IMR-90 (cell line): ENCODE data around the gene SORL1. TPM values are rescaled to one million over a fixed set of nuclear protein-coding genes. Genes with fewer than 3 reads are reported as not detected.

ENCODE experiments used
- ATAC-seq: fragments of 200-7000 bp; cut with Tn5 transposase; 2 replicates; pipeline ENCODE4 v1.9.1; 2020; ENCODE audit warnings: low read depth, mild to moderate bottlenecking, moderate library complexity
- BruUV-seq: library from RNA; stranded (reverse); fragments of 400-500 nt; replicated peaks from 2 replicates; lab custom pipeline; 2021; lab: Mats Ljungman, UMichigan
- CTCF ChIA-PET: fragments of 300-600 bp; formaldehyde crosslinking; extraction: SDS; loops from one replicate; lab custom pipeline; 2021; ENCODE audit warnings: antibody characterized with exemption; lab: Yijun Ruan, JAX
- POLR2A ChIA-PET: fragments of 300-600 bp; sonication (Branson Sonifier 250); formaldehyde crosslinking; loops from one replicate; lab custom pipeline; 2022; ENCODE audit warnings: antibody characterized with exemption; ENCODE audit not compliant: unreplicated experiment; lab: Charles Lee
- DNase-seq: peaks from one replicate; pipeline ENCODE4 v3.0.0; 2013
- H2AFZ ChIP-seq: replicated peaks from 2 replicates; pipeline ENCODE3; 2013; ENCODE audit warnings: low read length, mild to moderate bottlenecking; ENCODE audit not compliant: poor library complexity
- H2AK5ac ChIP-seq: 2 replicates; pipeline ENCODE4 v1.6.1; 2013; ENCODE audit warnings: low read depth, low read length, inconsistent platforms
- H2AK9ac ChIP-seq: replicated peaks from 2 replicates; pipeline ENCODE3; 2013; ENCODE audit warnings: mild to moderate bottlenecking, low read depth, low read length, moderate library complexity; ENCODE audit not compliant: poor library complexity
- H2BK120ac ChIP-seq: 2 replicates; pipeline ENCODE4 v1.6.1; 2013; ENCODE audit warnings: low read depth, low read length, inconsistent platforms
- H2BK15ac ChIP-seq: 3 replicates; pipeline ENCODE4 v1.6.1; 2013; ENCODE audit warnings: low read depth, low read length, inconsistent platforms
- H2BK20ac ChIP-seq: 2 replicates; pipeline ENCODE4 v1.6.1; 2013; ENCODE audit warnings: low read depth, mild to moderate bottlenecking, inconsistent platforms, low read length, moderate library complexity
- H2BK5ac ChIP-seq: 2 replicates; pipeline ENCODE4 v1.6.1; 2013; ENCODE audit warnings: mild to moderate bottlenecking, low read depth, low read length, inconsistent platforms; ENCODE audit not compliant: poor library complexity, severe bottlenecking
- H3K14ac ChIP-seq: replicated peaks from 2 replicates; pipeline ENCODE4 v1.6.1; 2013; ENCODE audit warnings: low read depth, low read length, inconsistent platforms
- H3K18ac ChIP-seq: 2 replicates; pipeline ENCODE4 v1.6.1; 2013; ENCODE audit warnings: low read depth, low read length, control low read depth
- H3K23ac ChIP-seq: 2 replicates; pipeline ENCODE4 v1.6.1; 2013; ENCODE audit warnings: low read depth, low read length, inconsistent platforms
- H3K27ac ChIP-seq: 2 replicates; pipeline ENCODE4 v1.5.1; 2013; ENCODE audit warnings: mild to moderate bottlenecking, control low read depth, low read length; ENCODE audit not compliant: insufficient read depth
- H3K27me3 ChIP-seq: 2 replicates; pipeline ENCODE4 v1.6.1; 2013; ENCODE audit warnings: low read length; ENCODE audit not compliant: control insufficient read depth, insufficient read depth
- H3K36me3 ChIP-seq: 2 replicates; pipeline ENCODE4 v1.6.1; 2013; ENCODE audit warnings: low read length, mixed read lengths; ENCODE audit not compliant: control insufficient read depth, insufficient read depth
- H3K4ac ChIP-seq: 2 replicates; pipeline ENCODE4 v1.6.1; 2013; ENCODE audit warnings: low read depth, low read length, inconsistent platforms
- H3K4me1 ChIP-seq: 2 replicates; pipeline ENCODE4 v1.6.1; 2013; ENCODE audit warnings: low read length, mixed read lengths; ENCODE audit not compliant: control insufficient read depth, insufficient read depth
- H3K4me2 ChIP-seq: 2 replicates; pipeline ENCODE4 v1.6.1; 2013; ENCODE audit warnings: low read depth, mild to moderate bottlenecking, control low read depth, low read length, moderate library complexity
- H3K4me3 ChIP-seq: 2 replicates; pipeline ENCODE4 v1.5.1; 2013; ENCODE audit warnings: low read depth, mild to moderate bottlenecking, control low read depth, low read length, moderate library complexity; ENCODE audit not compliant: insufficient read depth
- H3K56ac ChIP-seq: 2 replicates; pipeline ENCODE4 v1.6.1; 2013; ENCODE audit warnings: low read length, inconsistent platforms; ENCODE audit not compliant: insufficient read depth; ENCODE audit errors: extremely low read depth
- H3K79me1 ChIP-seq, 2 experiments: 2 replicates each; pipeline ENCODE4 v1.6.1; 2013; ENCODE audit warnings: low read length in 2 of 2, inconsistent platforms in 1 of 2, low read depth in 1 of 2
- H3K9ac ChIP-seq: 2 replicates; pipeline ENCODE4 v1.6.1; 2013; ENCODE audit warnings: low read depth, low read length, control low read depth
- H3K9me1 ChIP-seq: 2 replicates; pipeline ENCODE4 v1.6.1; 2013; ENCODE audit warnings: low read length, inconsistent platforms; ENCODE audit not compliant: insufficient read depth
- H3K9me3 ChIP-seq: 2 replicates; pipeline ENCODE4 v1.6.1; 2013; ENCODE audit warnings: low read length; ENCODE audit not compliant: control insufficient read depth, insufficient read depth
- H4K20me1 ChIP-seq: 2 replicates; pipeline ENCODE4 v1.6.1; 2013; ENCODE audit warnings: low read length, inconsistent platforms; ENCODE audit not compliant: insufficient read depth
- H4K5ac ChIP-seq: 2 replicates; pipeline ENCODE4 v1.6.1; 2013; ENCODE audit warnings: mild to moderate bottlenecking, low read depth, low read length, control low read depth
- H4K8ac ChIP-seq, 2 experiments: 2 replicates each; pipeline ENCODE4 v1.6.1; 2013; ENCODE audit warnings: low read depth in 2 of 2, low read length in 2 of 2, control low read depth in 1 of 2, inconsistent platforms in 1 of 2
- H4K91ac ChIP-seq: 2 replicates; pipeline ENCODE4 v1.6.1; 2013; ENCODE audit warnings: low read depth, low read length, inconsistent platforms; ENCODE audit not compliant: insufficient read depth
- RCOR1 ChIP-seq: IDR thresholded peaks from 2 replicates; pipeline ENCODE4 v1.6.1; 2012; ENCODE audit warnings: mild to moderate bottlenecking, low read length, improper control_type of control experiment; ENCODE audit not compliant: insufficient replicate concordance
- WGBS, 2 experiments: methylation state at CpG; one replicate each; pipeline versions ENCODE4 v1.1.5 to v1.1.7; 2013; ENCODE audit warnings: missing lambda C conversion rate in 2 of 2; ENCODE audit not compliant: insufficient read length in 1 of 2; ENCODE audit errors: extremely low coverage in 2 of 2; 5-methylcytosine and 5-hydroxymethylcytosine counted together
- dilution Hi-C: fragments of 300-500 bp; cut with HindIII; formaldehyde crosslinking; loops from one replicate; pipeline ENCODE4 v1.14.3; 2018; ENCODE audit warnings: low sequenced_read_pairs; ENCODE audit not compliant: unreplicated experiment
- in situ Hi-C: fragments of 300-500 bp; cut with MboI; formaldehyde crosslinking; loops from 3 replicates; pipeline ENCODE4 v1.14.3; 2019; ENCODE audit warnings: low sequenced_read_pairs, inconsistent platforms, mixed read lengths
- intact Hi-C: fragments of 100-400 bp; cut with micrococcal nuclease; formaldehyde crosslinking; loops from 2 replicates; pipeline ENCODE4 v1.10.0; 2022
- polyA plus RNA-seq, 3 experiments: library from polyadenylated mRNA; depleted of rRNA; stranded (reverse); fragments of >200 nt; gene quantifications; 2 replicates each; pipeline ENCODE4 v1.2.3, GENCODE V29; 2012; ENCODE audit warnings: low replicate concordance in 1 of 3
- total RNA-seq: library from RNA; depleted of rRNA; stranded (reverse); fragments of >200 nt; gene quantifications from 2 replicates; pipeline ENCODE4 v1.2.3, GENCODE V29; 2012

Gene SORL1
- total and polyA plus RNA-seq, 2 of the 4 experiments (the other 2 are of a cell fraction), result 1.0 to 2.0 TPM

- whole genome bisulfite sequencing, 2 experiments, result 33% methylated on average over 1 of the region's 2 CpGs; no CpG with 5 or more reads in 1 of the 2 experiments
- Histone ChIP-seq H3K9ac (no peak overlapping the region), H3K4me1 (peaks cover 2% of the 10 kb centered on the region; the same call in 1 of the 2 replicates), H3K14ac (no peak overlapping the region), H4K8ac (no peak overlapping the region), H2BK120ac (no peak overlapping the region), H3K9me1 (no peaks in the 10 kb centered on the region; the same call in 1 of the 2 replicates), H2AFZ (no peak overlapping the region), H4K5ac (no peak overlapping the region), H3K9me3 (no peaks in the 10 kb centered on the region), H4K20me1 (no peaks in the 10 kb centered on the region), H3K4me3 (no peak overlapping the region), H3K56ac (no peak overlapping the region), H3K27me3 (no peaks in the 10 kb centered on the region), H3K79me1 (no peaks in the 10 kb centered on the region), H2BK20ac (no peak overlapping the region), H3K36me3 (no peaks in the 10 kb centered on the region), H3K4me2 (no peak overlapping the region), H3K4ac (no peak overlapping the region), H3K27ac (no peak overlapping the region), H2BK15ac (no peak overlapping the region), H2AK9ac (no peak overlapping the region), H2AK5ac (no peak overlapping the region), H2BK5ac (no peak overlapping the region), H4K91ac (no peak overlapping the region), H3K23ac (no peak overlapping the region), H3K18ac (no peak overlapping the region)
- POLR2A ChIA-PET, result no interaction called here
- ATAC-seq (no peak), DNase-seq (no peak)
- dilution Hi-C loops, result no loop called here
- CTCF ChIA-PET, result no interaction called here
- no TSS peak for BruUV-seq
- intact Hi-C loops, result no loop called here
- in situ Hi-C loops, result no loop called here
- no peak for TF ChIP-seq RCOR1
Observed at GRCh38 chr11:121587182-121587581, 135.1 kb downstream of the SORL1 start.
